ENCODE measurements around the gene NXPE4.

NXPE4 gene

GRCh38 chr11:114598461-114598860, 2.9 kb upstream of the NXPE4 start:
- no peak overlapping the region for H3K9ac ChIP-seq (ENCODE audit: low read length in 5 of 5)
- H3K9me3 ChIP-seq (ENCODE audit: control insufficient read depth in 5 of 5, low read length in 5 of 5), result no peaks in the 10 kb centered on the region
- H3K4me1 ChIP-seq (ENCODE audit: control insufficient read depth in 5 of 5, insufficient read depth in 5 of 5, low read length in 5 of 5), result no peaks in the 10 kb centered on the region
- no peak overlapping the region for H3K27ac ChIP-seq (ENCODE audit: low read depth, low read length)
- no peaks in the 10 kb centered on the region for H3K27me3 ChIP-seq (ENCODE audit: control insufficient read depth in 5 of 5, insufficient read depth in 4 of 5, low read length in 5 of 5)
- H3K4me3 ChIP-seq (ENCODE audit: low read depth in 1 of 5, low read length in 5 of 5), result no peak overlapping the region
- H3K36me3 ChIP-seq (ENCODE audit: control insufficient read depth in 5 of 5, insufficient read depth in 5 of 5, low read length in 5 of 5), result no peaks in the 10 kb centered on the region

GRCh38 chr11:114596175-114596919, 761 bp upstream of the NXPE4 start:
- H3K4me1 ChIP-seq (ENCODE audit: control insufficient read depth in 5 of 5, insufficient read depth in 5 of 5, low read length in 5 of 5), result no peaks in the 10 kb centered on the region
- no peaks in the 10 kb centered on the region for H3K27me3 ChIP-seq (ENCODE audit: control insufficient read depth in 5 of 5, insufficient read depth in 4 of 5, low read length in 5 of 5)
- no peak overlapping the region for H3K4me3 ChIP-seq (ENCODE audit: low read depth in 1 of 5, low read length in 5 of 5)
- H3K9ac ChIP-seq (ENCODE audit: low read length in 5 of 5), result no peak overlapping the region
- H3K27ac ChIP-seq (ENCODE audit: low read depth, low read length), result no peak overlapping the region
- H3K9me3 ChIP-seq (ENCODE audit: control insufficient read depth in 5 of 5, low read length in 5 of 5), result no peaks in the 10 kb centered on the region
- no peaks in the 10 kb centered on the region for H3K36me3 ChIP-seq (ENCODE audit: control insufficient read depth in 5 of 5, insufficient read depth in 5 of 5, low read length in 5 of 5)

- H3K27me3 ChIP-seq (ENCODE audit: control insufficient read depth in 5 of 5, insufficient read depth in 4 of 5, low read length in 5 of 5), result no peaks in the 10 kb centered on the region
- no peak overlapping the region for H3K4me3 ChIP-seq (ENCODE audit: low read depth in 1 of 5, low read length in 5 of 5)
- no peaks in the 10 kb centered on the region for H3K36me3 ChIP-seq (ENCODE audit: control insufficient read depth in 5 of 5, insufficient read depth in 5 of 5, low read length in 5 of 5)
- H3K9me3 ChIP-seq (ENCODE audit: control insufficient read depth in 5 of 5, low read length in 5 of 5), result no peaks in the 10 kb centered on the region
- H3K4me1 ChIP-seq (ENCODE audit: control insufficient read depth in 5 of 5, insufficient read depth in 5 of 5, low read length in 5 of 5), result no peaks in the 10 kb centered on the region
- no peak overlapping the region for H3K27ac ChIP-seq (ENCODE audit: low read depth, low read length)
- H3K9ac ChIP-seq (ENCODE audit: low read length in 5 of 5), result no peak overlapping the region
These were observed 883 bp downstream of the NXPE4 start for GRCh38 chr11:114594703-114595102.

- Histone ChIP-seq H3K4me3 (ENCODE audit: low read depth in 1 of 5, low read length in 5 of 5) (peak overlapping the region in 2 of 5 donors; percentile 9 to 34), H3K9ac (ENCODE audit: low read length in 5 of 5) (no peak overlapping the region), H3K27ac (ENCODE audit: low read depth, low read length) (no peak overlapping the region), H3K4me1 (ENCODE audit: control insufficient read depth in 5 of 5, insufficient read depth in 5 of 5, low read length in 5 of 5) (no peaks in the 10 kb centered on the region), H3K36me3 (ENCODE audit: control insufficient read depth in 5 of 5, insufficient read depth in 5 of 5, low read length in 5 of 5) (no peaks in the 10 kb centered on the region), H3K9me3 (ENCODE audit: control insufficient read depth in 5 of 5, low read length in 5 of 5) (peaks cover 18 to 45% (median 36%) of the 10 kb centered on the region in 5 donors), H3K27me3 (ENCODE audit: control insufficient read depth in 5 of 5, insufficient read depth in 4 of 5, low read length in 5 of 5) (no peaks in the 10 kb centered on the region)
These were observed 8.1 kb downstream of the NXPE4 start for GRCh38 chr11:114587398-114587953.

DNA sequence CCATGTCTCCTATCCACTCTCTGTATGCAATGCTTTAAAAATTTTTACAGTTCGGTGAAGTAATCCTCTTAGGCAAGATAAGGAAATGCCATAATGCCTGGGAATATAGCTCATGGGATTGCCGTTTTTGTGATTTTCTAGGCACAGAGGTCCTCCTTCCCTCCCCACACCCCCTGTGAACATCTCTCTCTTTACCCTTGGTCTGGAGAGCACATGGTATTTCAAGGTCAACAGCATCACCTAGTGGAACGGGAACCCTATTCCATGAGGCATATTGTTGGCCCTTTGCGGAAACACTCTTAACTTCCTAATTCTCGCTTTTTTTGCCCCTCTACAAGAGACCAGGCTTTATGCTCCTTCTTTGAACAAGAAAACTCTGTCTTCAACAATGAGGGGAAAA, 8.8 kb downstream of the NXPE4 start:
- H3K4me3 ChIP-seq (ENCODE audit: low read depth in 1 of 5, low read length in 5 of 5), result peak overlapping the region in 3 of 5 donors; percentile 1 to 35 (median 30)
- H3K27me3 ChIP-seq (ENCODE audit: control insufficient read depth in 5 of 5, insufficient read depth in 4 of 5, low read length in 5 of 5), result no peaks in the 10 kb centered on the region
- no peaks in the 10 kb centered on the region for H3K4me1 ChIP-seq (ENCODE audit: control insufficient read depth in 5 of 5, insufficient read depth in 5 of 5, low read length in 5 of 5)
- no peaks in the 10 kb centered on the region for H3K36me3 ChIP-seq (ENCODE audit: control insufficient read depth in 5 of 5, insufficient read depth in 5 of 5, low read length in 5 of 5)
- no peak overlapping the region for H3K9ac ChIP-seq (ENCODE audit: low read length in 5 of 5)
- H3K9me3 ChIP-seq (ENCODE audit: control insufficient read depth in 5 of 5, low read length in 5 of 5), result peaks cover 18 to 48% (median 36%) of the 10 kb centered on the region in 5 donors
- H3K27ac ChIP-seq (ENCODE audit: low read depth, low read length), result no peak overlapping the region

DNA sequence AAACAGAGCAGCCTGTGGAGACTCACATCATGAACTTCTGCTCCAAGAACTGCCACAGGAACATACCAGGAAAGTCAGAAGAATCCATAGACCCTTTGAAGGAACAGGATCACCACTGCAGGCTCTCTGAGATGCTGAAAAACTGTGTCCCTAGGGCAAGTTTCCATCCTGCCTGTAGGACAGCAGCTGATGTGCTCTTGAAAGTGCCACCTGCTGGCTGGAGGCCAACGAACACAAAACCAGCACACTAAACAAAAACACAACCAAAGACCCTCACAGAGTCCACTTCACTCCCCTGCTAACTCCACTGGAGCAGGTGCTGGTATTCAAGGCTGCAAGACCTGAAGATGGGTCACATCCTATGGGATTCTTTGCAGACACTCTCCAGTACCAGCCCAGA, 23.9 kb downstream of the NXPE4 start:
- no peaks in the 10 kb centered on the region for H3K4me1 ChIP-seq (ENCODE audit: control insufficient read depth in 5 of 5, insufficient read depth in 5 of 5, low read length in 5 of 5)
- H3K27me3 ChIP-seq (ENCODE audit: control insufficient read depth in 5 of 5, insufficient read depth in 4 of 5, low read length in 5 of 5), result no peaks in the 10 kb centered on the region
- H3K4me3 ChIP-seq (ENCODE audit: low read depth in 1 of 5, low read length in 5 of 5), result no peak overlapping the region
- no peaks in the 10 kb centered on the region for H3K36me3 ChIP-seq (ENCODE audit: control insufficient read depth in 5 of 5, insufficient read depth in 5 of 5, low read length in 5 of 5)
- H3K9ac ChIP-seq (ENCODE audit: low read length in 5 of 5), result no peak overlapping the region
- H3K9me3 ChIP-seq (ENCODE audit: control insufficient read depth in 5 of 5, low read length in 5 of 5), result peaks cover 0 to 3% (median 0%) of the 10 kb centered on the region in 5 donors
- H3K27ac ChIP-seq (ENCODE audit: low read depth, low read length), result no peak overlapping the region

DNA sequence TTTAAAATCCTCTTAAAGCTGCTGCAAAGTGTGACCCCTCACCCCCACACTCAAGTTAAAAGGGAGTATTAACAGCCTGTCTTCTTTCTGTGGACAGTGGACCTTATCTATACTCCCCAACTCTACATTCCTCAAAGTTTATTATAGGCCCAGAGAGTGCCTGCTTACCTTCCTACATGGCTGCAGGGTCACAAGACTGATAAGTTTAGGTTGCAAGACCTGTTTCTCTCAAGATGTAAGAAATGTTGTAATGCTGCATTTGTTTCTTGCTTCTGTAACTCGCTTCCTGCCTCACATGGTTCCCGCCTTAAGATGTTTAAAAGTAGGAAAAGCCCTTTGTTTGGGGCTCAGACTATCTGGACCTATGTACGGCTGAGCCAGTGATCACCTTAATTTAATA, 25.8 kb downstream of the NXPE4 start:
- Histone ChIP-seq H3K4me3 (ENCODE audit: low read depth in 1 of 5, low read length in 5 of 5) (no peak overlapping the region), H3K27ac (ENCODE audit: low read depth, low read length) (no peak overlapping the region), H3K27me3 (ENCODE audit: control insufficient read depth in 5 of 5, insufficient read depth in 4 of 5, low read length in 5 of 5) (no peaks in the 10 kb centered on the region), H3K9ac (ENCODE audit: low read length in 5 of 5) (no peak overlapping the region), H3K9me3 (ENCODE audit: control insufficient read depth in 5 of 5, low read length in 5 of 5) (no peaks in the 10 kb centered on the region), H3K4me1 (ENCODE audit: control insufficient read depth in 5 of 5, insufficient read depth in 5 of 5, low read length in 5 of 5) (no peaks in the 10 kb centered on the region), H3K36me3 (ENCODE audit: control insufficient read depth in 5 of 5, insufficient read depth in 5 of 5, low read length in 5 of 5) (no peaks in the 10 kb centered on the region)

- no peaks in the 10 kb centered on the region for H3K27me3 ChIP-seq (ENCODE audit: control insufficient read depth in 5 of 5, insufficient read depth in 4 of 5, low read length in 5 of 5)
- no peak overlapping the region for H3K9ac ChIP-seq (ENCODE audit: low read length in 5 of 5)
- peaks cover 0 to 2% (median 0%) of the 10 kb centered on the region in 5 donors for H3K9me3 ChIP-seq (ENCODE audit: control insufficient read depth in 5 of 5, low read length in 5 of 5)
- no peak overlapping the region for H3K27ac ChIP-seq (ENCODE audit: low read depth, low read length)
- H3K4me1 ChIP-seq (ENCODE audit: control insufficient read depth in 5 of 5, insufficient read depth in 5 of 5, low read length in 5 of 5), result peaks cover 0 to under 1% (median 0%) of the 10 kb centered on the region in 5 donors
- H3K4me3 ChIP-seq (ENCODE audit: low read depth in 1 of 5, low read length in 5 of 5), result no peak overlapping the region
- no peaks in the 10 kb centered on the region for H3K36me3 ChIP-seq (ENCODE audit: control insufficient read depth in 5 of 5, insufficient read depth in 5 of 5, low read length in 5 of 5)
These were observed 29.3 kb downstream of the NXPE4 start for GRCh38 chr11:114566276-114566675.

DNA sequence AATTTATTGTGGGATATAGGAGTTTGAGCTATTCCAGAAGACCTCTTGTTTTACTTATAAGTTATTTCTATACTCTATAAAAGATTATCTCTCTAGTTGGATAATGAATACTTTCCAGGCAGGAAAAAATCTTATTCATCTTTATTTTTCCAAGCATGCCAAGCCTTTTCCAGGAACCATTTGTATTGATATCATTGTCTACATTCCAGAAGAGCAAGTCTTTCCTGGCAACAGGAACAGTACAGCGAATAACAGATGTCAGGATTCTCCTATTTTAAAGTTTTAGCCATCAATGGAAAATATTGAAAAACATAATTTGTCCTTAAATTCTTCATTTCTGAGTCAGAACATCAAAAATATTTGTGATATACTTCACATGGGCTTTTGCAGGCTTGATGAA, 30.8 kb downstream of the NXPE4 start:
- H3K36me3 ChIP-seq (ENCODE audit: control insufficient read depth in 5 of 5, insufficient read depth in 5 of 5, low read length in 5 of 5), result no peaks in the 10 kb centered on the region
- H3K27ac ChIP-seq (ENCODE audit: low read depth, low read length), result no peak overlapping the region
- H3K4me1 ChIP-seq (ENCODE audit: control insufficient read depth in 5 of 5, insufficient read depth in 5 of 5, low read length in 5 of 5), result peaks cover 0 to 3% (median 0%) of the 10 kb centered on the region in 5 donors
- H3K9ac ChIP-seq (ENCODE audit: low read length in 5 of 5), result no peak overlapping the region
- peaks cover 0 to 2% (median 0%) of the 10 kb centered on the region in 5 donors for H3K9me3 ChIP-seq (ENCODE audit: control insufficient read depth in 5 of 5, low read length in 5 of 5)
- H3K27me3 ChIP-seq (ENCODE audit: control insufficient read depth in 5 of 5, insufficient read depth in 4 of 5, low read length in 5 of 5), result no peaks in the 10 kb centered on the region
- H3K4me3 ChIP-seq (ENCODE audit: low read depth in 1 of 5, low read length in 5 of 5), result no peak overlapping the region

- H3K27me3 ChIP-seq (ENCODE audit: control insufficient read depth in 5 of 5, insufficient read depth in 4 of 5, low read length in 5 of 5), result no peaks in the 10 kb centered on the region
- no peaks in the 10 kb centered on the region for H3K36me3 ChIP-seq (ENCODE audit: control insufficient read depth in 5 of 5, insufficient read depth in 5 of 5, low read length in 5 of 5)
- peaks cover 0 to 3% (median 0%) of the 10 kb centered on the region in 5 donors for H3K4me1 ChIP-seq (ENCODE audit: control insufficient read depth in 5 of 5, insufficient read depth in 5 of 5, low read length in 5 of 5)
- no peak overlapping the region for H3K4me3 ChIP-seq (ENCODE audit: low read depth in 1 of 5, low read length in 5 of 5)
- no peak overlapping the region for H3K27ac ChIP-seq (ENCODE audit: low read depth, low read length)
- peaks cover 0 to 2% (median 0%) of the 10 kb centered on the region in 5 donors for H3K9me3 ChIP-seq (ENCODE audit: control insufficient read depth in 5 of 5, low read length in 5 of 5)
- H3K9ac ChIP-seq (ENCODE audit: low read length in 5 of 5), result no peak overlapping the region
These were observed 32.5 kb downstream of the NXPE4 start for GRCh38 chr11:114563077-114563476.

Measured in subcutaneous abdominal adipose tissue (tissue), 5 donors.